Measurements from ENCODE around the gene ZYG11B.

- TF ChIP-seq EP300 (conservative IDR thresholded peaks at IDR 0.05; ENCODE audit: poor library complexity, severe bottlenecking): no peak
- TF ChIP-seq CTCF (IDR thresholded peaks at IDR 0.05; ENCODE audit: poor library complexity, severe bottlenecking): no peak
- TF ChIP-seq EZH2 (IDR thresholded peaks at IDR 0.05; ENCODE audit: borderline replicate concordance, insufficient read depth, low read length, poor library complexity, severe bottlenecking): no peak
- TF ChIP-seq POLR2AphosphoS5 (IDR thresholded peaks at IDR 0.05): no peak
- no peak for TF ChIP-seq RAD21 (conservative IDR thresholded peaks at IDR 0.05)
- TF ChIP-seq REST (IDR thresholded peaks at IDR 0.05; ENCODE audit: borderline replicate concordance): no peak
- TF ChIP-seq SMC3 (conservative IDR thresholded peaks at IDR 0.05; ENCODE audit: poor library complexity): no peak
- no peak for TF ChIP-seq MXI1 (conservative IDR thresholded peaks at IDR 0.05; ENCODE audit: poor library complexity, severe bottlenecking)
These were observed 19.9 kb downstream of the ZYG11B start for GRCh38 chr1:52746189-52746588.

Data from neural cell (in vitro differentiated cells).